HG03565 (cell line): ENCODE results near the gene SNCAIP.
"Not testable (repeated sequence)": the region's sequence is repeated elsewhere in the genome, so short reads cannot be mapped to it uniquely, and the experiment has no call there.

Experiments used
- ATAC-seq: cut with Tn5 transposase; IDR thresholded peaks from one replicate; pipeline ENCODE4 v1.9.1; 2021; ENCODE audit warnings: mild to moderate bottlenecking, moderate library complexity; ENCODE audit not compliant: unreplicated experiment

SNCAIP gene

GRCh38 chr5:122314036-122314435, 2.0 kb downstream of the SNCAIP start:
- ATAC-seq, result no peak

GRCh38 chr5:122315521-122315920, 3.5 kb downstream of the SNCAIP start:
- no peak for ATAC-seq

- ATAC-seq, result no peak
Observed at GRCh38 chr5:122316656-122317055, 4.6 kb downstream of the SNCAIP start.

- ATAC-seq, result no peak
Observed at GRCh38 chr5:122319897-122320296, 7.9 kb downstream of the SNCAIP start.

- ATAC-seq, result no peak
Observed at GRCh38 chr5:122321921-122322320, 9.9 kb downstream of the SNCAIP start.

- no peak for ATAC-seq
Observed at GRCh38 chr5:122322801-122323548, 10.9 kb downstream of the SNCAIP start.

- ATAC-seq, result no peak
Observed at GRCh38 chr5:122323738-122324137, 11.7 kb downstream of the SNCAIP start.

GRCh38 chr5:122327110-122327509, 15.1 kb downstream of the SNCAIP start:
- ATAC-seq, result no peak

- no peak for ATAC-seq
Observed at GRCh38 chr5:122330881-122331280, 18.8 kb downstream of the SNCAIP start.

GRCh38 chr5:122332599-122333555, 20.8 kb downstream of the SNCAIP start:
- no peak for ATAC-seq

GRCh38 chr5:122333564-122333963, 21.5 kb downstream of the SNCAIP start:
- ATAC-seq, result no peak

- no peak for ATAC-seq
Observed at GRCh38 chr5:122339591-122339990, 27.6 kb downstream of the SNCAIP start.

- ATAC-seq, result no peak
Observed at GRCh38 chr5:122341087-122341486, 29.1 kb downstream of the SNCAIP start.

GRCh38 chr5:122342256-122342655, 30.2 kb downstream of the SNCAIP start:
- ATAC-seq, result no peak

GRCh38 chr5:122346897-122347581, 35.0 kb downstream of the SNCAIP start:
- ATAC-seq, result no peak

- no peak for ATAC-seq
Observed at GRCh38 chr5:122350496-122350895, 38.5 kb downstream of the SNCAIP start.

GRCh38 chr5:122351416-122352157, 39.5 kb downstream of the SNCAIP start:
- ATAC-seq, result no peak

- no peak for ATAC-seq
Observed at GRCh38 chr5:122352331-122352730, 40.3 kb downstream of the SNCAIP start.

- not testable (repeated sequence) for ATAC-seq
Observed at GRCh38 chr5:122353361-122353760, 41.3 kb downstream of the SNCAIP start.

GRCh38 chr5:122354293-122354692, 42.3 kb downstream of the SNCAIP start:
- no peak for ATAC-seq

GRCh38 chr5:122355324-122355723, 43.3 kb downstream of the SNCAIP start:
- no peak for ATAC-seq
